ENCODE measurements around the gene PHF14. TPM values are rescaled to one million over a fixed set of nuclear protein-coding genes. Genes with fewer than 3 reads are reported as not detected.
"Not testable (repeated sequence)": the region's sequence is repeated elsewhere in the genome, so short reads cannot be mapped to it uniquely, and the experiment has no call there.

The PHF14 gene
- polyA plus RNA-seq, 4 donors: 18.6 to 27.9 (median 25.1) TPM

DNA sequence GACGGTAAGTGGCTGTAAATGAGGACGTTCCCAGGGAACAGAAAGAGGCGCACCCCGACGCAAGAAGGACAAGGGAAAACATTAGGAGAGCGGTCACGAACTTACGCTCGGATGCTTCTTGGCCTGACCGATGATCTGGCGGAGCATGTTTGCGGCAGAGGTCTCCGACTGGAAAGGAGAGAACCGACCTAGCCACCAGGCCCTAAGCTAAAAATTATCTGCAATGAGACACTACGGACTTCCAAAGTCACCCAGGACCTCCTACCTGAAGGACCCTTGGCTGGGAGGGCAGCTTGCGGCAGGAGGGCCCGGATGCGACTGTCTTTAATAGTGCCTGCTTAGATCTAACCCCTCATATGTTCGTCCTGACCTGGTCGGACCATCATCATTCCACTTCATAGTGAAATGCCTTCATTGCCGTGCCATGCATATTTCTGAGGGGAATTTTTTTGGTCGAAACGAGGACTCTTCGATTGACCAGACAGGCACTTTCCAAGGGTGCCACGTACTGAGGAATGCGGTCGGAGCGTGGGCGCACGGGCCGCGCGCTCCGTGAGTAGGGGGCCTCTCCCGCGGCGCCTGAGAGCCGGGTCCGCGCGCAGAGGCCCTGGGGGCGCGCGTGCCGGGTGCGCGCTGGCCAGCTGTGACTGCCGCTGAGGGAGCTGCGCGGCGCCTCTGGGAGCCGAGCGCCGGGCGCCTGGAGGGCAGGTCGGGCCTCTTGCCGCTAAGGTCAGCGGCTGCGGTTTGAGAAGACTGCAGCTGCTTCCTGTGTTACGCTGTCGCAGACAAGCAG, 33.6 kb upstream of the PHF14 start:
- Histone ChIP-seq H3K4me3 (ENCODE audit: low read depth in 1 of 3, low read length in 3 of 3) (peak overlapping the region; percentile 55 to 95 (median 69)), H3K4me1 (ENCODE audit: control insufficient read depth in 3 of 3, insufficient read depth in 2 of 3, low read depth in 1 of 3, low read length in 2 of 3) (peaks cover 0 to 8% (median 0%) of the 10 kb centered on the region in 3 donors), H3K27me3 (ENCODE audit: control insufficient read depth in 3 of 3, insufficient read depth in 3 of 3, low read length in 3 of 3) (no peaks in the 10 kb centered on the region), H3K36me3 (ENCODE audit: control insufficient read depth in 3 of 3, insufficient read depth in 2 of 3, low read depth in 1 of 3, low read length in 3 of 3) (peaks cover 0 to 13% (median 10%) of the 10 kb centered on the region in 3 donors), H3K27ac (ENCODE audit: low read depth in 1 of 3, low read length in 2 of 3) (peak overlapping the region; percentile 91 to 97 (median 93)), H3K9me3 (ENCODE audit: control insufficient read depth in 2 of 2, insufficient read depth in 1 of 2, low read depth in 1 of 2, low read length in 1 of 2) (no peaks in the 10 kb centered on the region)
- DNase-seq (peak; percentile 92 to 96), FAIRE-seq (no peak)
- 0% methylated on average over 40 to 61 of the region's 61 CpGs for WGBS, 3 donors

DNA sequence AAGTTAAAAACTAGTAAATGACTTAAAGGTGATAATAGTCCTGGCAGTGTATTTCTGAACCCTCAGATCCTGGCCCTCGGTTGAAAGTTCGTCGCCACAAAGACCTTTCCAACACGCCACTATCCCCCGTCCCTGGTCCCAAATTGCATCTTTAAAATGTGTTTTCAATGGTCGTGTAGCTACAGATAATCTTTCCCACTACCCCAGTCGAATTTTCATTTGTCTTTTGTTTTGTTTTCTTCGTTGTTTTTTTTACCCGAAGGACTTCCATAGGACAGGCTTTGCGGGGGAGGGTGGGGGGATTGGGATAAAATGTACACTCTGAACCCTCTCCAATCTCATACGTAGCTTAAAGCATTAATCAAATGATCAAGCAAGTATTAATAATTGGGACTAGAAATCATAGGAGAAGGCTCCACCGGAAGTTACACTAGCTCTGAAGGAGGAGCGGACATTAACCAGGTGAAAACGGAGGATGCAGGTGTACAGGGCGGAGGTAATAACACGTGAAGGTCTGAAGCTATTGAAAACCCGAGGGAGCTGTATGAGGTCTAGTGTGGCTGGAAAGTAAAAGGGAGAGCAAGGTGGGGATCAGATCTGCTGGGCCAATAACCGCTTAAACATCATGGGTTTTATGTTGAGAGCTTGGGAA, 32.8 kb upstream of the PHF14 start:
- Histone ChIP-seq H3K27me3 (ENCODE audit: control insufficient read depth in 3 of 3, insufficient read depth in 3 of 3, low read length in 3 of 3) (no peaks in the 10 kb centered on the region), H3K4me1 (ENCODE audit: control insufficient read depth in 3 of 3, insufficient read depth in 2 of 3, low read depth in 1 of 3, low read length in 2 of 3) (peaks cover 0 to under 1% (median 0%) of the 10 kb centered on the region in 3 donors), H3K27ac (ENCODE audit: low read depth in 1 of 3, low read length in 2 of 3) (peak overlapping the region; percentile 88 to 97 (median 91)), H3K9me3 (ENCODE audit: control insufficient read depth in 2 of 2, insufficient read depth in 1 of 2, low read depth in 1 of 2, low read length in 1 of 2) (no peaks in the 10 kb centered on the region), H3K36me3 (ENCODE audit: control insufficient read depth in 3 of 3, insufficient read depth in 2 of 3, low read depth in 1 of 3, low read length in 3 of 3) (peaks cover 0 to 10% (median 5%) of the 10 kb centered on the region in 3 donors), H3K4me3 (ENCODE audit: low read depth in 1 of 3, low read length in 3 of 3) (peak overlapping the region; percentile 36 to 69 (median 55))
- WGBS, 3 donors: 7 to 18% (median 9%) methylated on average over 18 of the region's 18 CpGs
- FAIRE-seq: no peak
- peak; percentile 62 to 69 for DNase-seq

DNA sequence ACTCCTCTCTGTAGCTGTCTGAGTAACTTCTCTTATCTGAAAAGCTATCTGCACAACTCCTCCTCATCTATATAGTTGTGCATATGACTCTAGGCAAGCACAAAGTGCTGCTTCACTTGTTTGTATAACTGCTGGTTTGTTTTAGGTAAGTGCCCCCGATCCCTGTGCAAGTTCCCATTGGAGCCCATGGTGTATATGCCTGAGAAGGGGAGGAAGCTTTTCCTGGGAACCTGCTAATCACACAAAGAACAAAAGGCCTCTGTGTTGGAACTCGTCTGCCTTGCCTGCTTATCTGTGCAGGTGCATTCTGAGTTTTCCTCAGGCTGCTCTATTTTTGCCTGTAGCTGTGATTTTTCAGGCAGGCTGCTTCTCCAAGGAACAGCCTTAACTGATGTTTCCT, 23.2 kb upstream of the PHF14 start:
- H3K4me1 ChIP-seq (ENCODE audit: control insufficient read depth in 3 of 3, insufficient read depth in 2 of 3, low read depth in 1 of 3, low read length in 2 of 3): no peaks in the 10 kb centered on the region
- FAIRE-seq (no peak), DNase-seq (no peak)
- no peaks in the 10 kb centered on the region for H3K27me3 ChIP-seq (ENCODE audit: control insufficient read depth in 3 of 3, insufficient read depth in 3 of 3, low read length in 3 of 3)
- H3K27ac ChIP-seq (ENCODE audit: low read depth in 1 of 3, low read length in 2 of 3): no peak overlapping the region
- H3K4me3 ChIP-seq (ENCODE audit: low read depth in 1 of 3, low read length in 3 of 3): no peak overlapping the region
- peaks cover 0 to 8% of the 10 kb centered on the region in 2 donors for H3K9me3 ChIP-seq (ENCODE audit: control insufficient read depth in 2 of 2, insufficient read depth in 1 of 2, low read depth in 1 of 2, low read length in 1 of 2)
- 12 to 57% (median 34%) methylated on average over 2 of the region's 2 CpGs for WGBS, 3 donors
- H3K36me3 ChIP-seq (ENCODE audit: control insufficient read depth in 3 of 3, insufficient read depth in 2 of 3, low read depth in 1 of 3, low read length in 3 of 3): no peaks in the 10 kb centered on the region

DNA sequence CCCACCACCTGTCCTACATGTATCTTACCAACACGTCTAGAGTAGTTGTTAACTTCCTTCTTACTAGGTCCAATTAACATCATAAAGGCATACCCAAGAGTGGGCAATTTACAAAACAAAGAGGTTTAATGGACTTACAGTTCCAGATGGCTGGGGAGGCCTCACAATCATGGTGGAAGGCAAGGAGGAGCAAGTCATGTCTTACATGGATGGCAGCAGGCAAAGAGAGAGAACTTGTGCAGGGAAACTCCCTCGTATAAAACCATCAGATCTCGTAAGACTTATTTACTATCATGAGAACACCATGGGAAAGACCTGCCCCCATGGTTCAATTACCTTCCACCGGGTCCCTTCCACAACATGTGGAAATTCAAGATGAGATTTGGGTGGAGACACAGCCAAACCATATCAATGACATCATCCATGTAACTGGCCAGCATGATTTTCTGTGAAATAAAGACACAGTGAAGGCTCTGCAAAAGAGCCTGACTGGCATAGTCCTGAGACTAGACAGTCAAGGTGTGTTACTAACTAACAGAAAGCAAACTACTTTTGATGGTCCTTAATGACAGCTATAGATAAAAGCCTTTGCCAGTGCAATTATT, 22.6 kb upstream of the PHF14 start:
- H3K27ac ChIP-seq (ENCODE audit: low read depth in 1 of 3, low read length in 2 of 3); H3K27me3 ChIP-seq (ENCODE audit: control insufficient read depth in 3 of 3, insufficient read depth in 3 of 3, low read length in 3 of 3); DNase-seq; H3K4me1 ChIP-seq (ENCODE audit: control insufficient read depth in 3 of 3, insufficient read depth in 2 of 3, low read depth in 1 of 3, low read length in 2 of 3); H3K9me3 ChIP-seq (ENCODE audit: control insufficient read depth in 2 of 2, insufficient read depth in 1 of 2, low read depth in 1 of 2, low read length in 1 of 2); FAIRE-seq; H3K36me3 ChIP-seq (ENCODE audit: control insufficient read depth in 3 of 3, insufficient read depth in 2 of 3, low read depth in 1 of 3, low read length in 3 of 3); H3K4me3 ChIP-seq (ENCODE audit: low read depth in 1 of 3, low read length in 3 of 3): not testable (repeated sequence)
- WGBS, 3 donors: 72 to 79% (median 76%) methylated on average over 4 of the region's 4 CpGs

DNA sequence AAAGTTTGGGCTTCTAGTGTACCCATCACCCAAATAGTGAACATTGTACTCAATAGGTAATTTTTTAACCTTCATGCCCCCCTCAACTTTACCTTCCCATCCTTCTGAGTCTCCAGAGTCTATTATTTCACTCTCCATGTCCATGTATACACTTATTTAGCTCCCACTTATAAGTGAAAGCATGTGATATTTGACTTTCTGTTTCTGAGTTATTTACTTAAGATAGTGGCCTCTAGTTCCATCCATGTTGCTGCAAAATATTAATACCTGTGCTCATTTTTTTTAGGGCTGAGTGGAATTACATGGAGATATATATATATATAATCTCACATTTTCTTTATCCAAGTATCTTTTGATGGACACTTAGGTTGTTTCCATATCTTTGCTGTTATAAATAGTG, 21.1 kb upstream of the PHF14 start:
- H3K27ac ChIP-seq (ENCODE audit: low read depth in 1 of 3, low read length in 2 of 3): no peak overlapping the region
- no peak for DNase-seq
- no peak for FAIRE-seq
- H3K36me3 ChIP-seq (ENCODE audit: control insufficient read depth in 3 of 3, insufficient read depth in 2 of 3, low read depth in 1 of 3, low read length in 3 of 3): no peaks in the 10 kb centered on the region
- H3K4me3 ChIP-seq (ENCODE audit: low read depth in 1 of 3, low read length in 3 of 3): no peak overlapping the region
- no peaks in the 10 kb centered on the region for H3K27me3 ChIP-seq (ENCODE audit: control insufficient read depth in 3 of 3, insufficient read depth in 3 of 3, low read length in 3 of 3)
- H3K9me3 ChIP-seq (ENCODE audit: control insufficient read depth in 2 of 2, insufficient read depth in 1 of 2, low read depth in 1 of 2, low read length in 1 of 2): peaks cover 0 to 8% of the 10 kb centered on the region in 2 donors
- H3K4me1 ChIP-seq (ENCODE audit: control insufficient read depth in 3 of 3, insufficient read depth in 2 of 3, low read depth in 1 of 3, low read length in 2 of 3): no peaks in the 10 kb centered on the region

DNA sequence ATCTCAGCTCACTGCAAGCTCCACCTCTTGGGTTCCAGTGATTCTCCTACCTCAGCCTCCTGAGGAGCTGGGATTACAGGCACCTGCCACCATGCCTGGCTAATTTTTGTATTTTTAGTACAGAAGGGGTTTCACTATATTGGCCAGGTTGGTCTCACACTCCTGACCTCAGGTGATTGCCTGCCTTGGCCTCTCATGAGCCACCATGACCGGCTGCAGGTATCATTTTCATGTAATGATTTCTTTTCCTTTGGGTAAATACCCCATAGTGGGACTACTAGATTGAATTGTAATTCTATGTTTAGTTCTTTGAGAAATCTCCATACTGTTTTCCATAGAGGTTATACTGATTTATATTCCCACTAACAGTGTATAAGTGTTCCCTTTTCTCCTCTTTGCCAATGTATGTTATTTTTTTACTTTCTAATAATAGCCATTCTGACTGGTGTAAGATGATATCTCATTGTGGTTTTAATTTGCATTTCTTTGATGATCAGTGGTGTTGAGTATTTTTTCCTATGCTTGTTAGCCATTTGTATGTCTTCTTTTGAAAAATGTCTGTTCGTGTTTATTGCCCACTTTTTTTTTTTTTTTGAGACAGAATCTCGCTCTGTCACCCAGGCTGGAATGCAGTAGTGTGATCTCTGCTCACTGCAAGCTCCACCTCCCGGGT, 20.5 kb upstream of the PHF14 start:
- not testable (repeated sequence) for H3K27ac ChIP-seq (ENCODE audit: low read depth in 1 of 3, low read length in 2 of 3); H3K4me3 ChIP-seq (ENCODE audit: low read depth in 1 of 3, low read length in 3 of 3); H3K36me3 ChIP-seq (ENCODE audit: control insufficient read depth in 3 of 3, insufficient read depth in 2 of 3, low read depth in 1 of 3, low read length in 3 of 3); H3K4me1 ChIP-seq (ENCODE audit: control insufficient read depth in 3 of 3, insufficient read depth in 2 of 3, low read depth in 1 of 3, low read length in 2 of 3); H3K27me3 ChIP-seq (ENCODE audit: control insufficient read depth in 3 of 3, insufficient read depth in 3 of 3, low read length in 3 of 3); FAIRE-seq; DNase-seq; H3K9me3 ChIP-seq (ENCODE audit: control insufficient read depth in 2 of 2, insufficient read depth in 1 of 2, low read depth in 1 of 2, low read length in 1 of 2)
- whole genome bisulfite sequencing, 3 donors: 80 to 86% (median 84%) methylated on average over 4 of the region's 4 CpGs

DNA sequence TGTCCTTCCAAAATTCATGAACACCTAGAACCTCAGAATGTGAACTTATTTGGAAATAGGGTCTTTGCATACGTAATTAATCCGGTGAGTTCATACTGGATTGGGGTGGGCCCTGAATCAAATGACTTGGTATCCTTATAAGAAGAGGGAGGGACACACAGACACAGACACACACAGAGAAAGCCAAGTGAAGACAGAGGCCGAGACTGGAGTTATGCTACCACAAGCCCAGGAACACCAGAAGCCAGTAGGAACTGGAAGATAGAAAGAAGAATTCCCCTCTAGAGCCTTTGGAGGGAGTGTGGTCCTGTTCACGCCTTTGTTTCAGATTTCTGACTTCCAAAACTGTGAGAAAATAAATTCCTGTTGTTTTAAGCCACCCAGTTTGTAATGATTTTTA, 17.1 kb upstream of the PHF14 start:
- FAIRE-seq (no peak), DNase-seq (no peak)
- Histone ChIP-seq H3K4me1 (ENCODE audit: control insufficient read depth in 3 of 3, insufficient read depth in 2 of 3, low read depth in 1 of 3, low read length in 2 of 3) (no peaks in the 10 kb centered on the region), H3K27ac (ENCODE audit: low read depth in 1 of 3, low read length in 2 of 3) (no peak overlapping the region), H3K9me3 (ENCODE audit: control insufficient read depth in 2 of 2, insufficient read depth in 1 of 2, low read depth in 1 of 2, low read length in 1 of 2) (peaks cover 0 to 2% of the 10 kb centered on the region in 2 donors), H3K4me3 (ENCODE audit: low read depth in 1 of 3, low read length in 3 of 3) (no peak overlapping the region), H3K27me3 (ENCODE audit: control insufficient read depth in 3 of 3, insufficient read depth in 3 of 3, low read length in 3 of 3) (no peaks in the 10 kb centered on the region), H3K36me3 (ENCODE audit: control insufficient read depth in 3 of 3, insufficient read depth in 2 of 3, low read depth in 1 of 3, low read length in 3 of 3) (no peaks in the 10 kb centered on the region)
- 87 to 95% (median 88%) methylated on average over 4 of the region's 4 CpGs for WGBS, 3 donors

DNA sequence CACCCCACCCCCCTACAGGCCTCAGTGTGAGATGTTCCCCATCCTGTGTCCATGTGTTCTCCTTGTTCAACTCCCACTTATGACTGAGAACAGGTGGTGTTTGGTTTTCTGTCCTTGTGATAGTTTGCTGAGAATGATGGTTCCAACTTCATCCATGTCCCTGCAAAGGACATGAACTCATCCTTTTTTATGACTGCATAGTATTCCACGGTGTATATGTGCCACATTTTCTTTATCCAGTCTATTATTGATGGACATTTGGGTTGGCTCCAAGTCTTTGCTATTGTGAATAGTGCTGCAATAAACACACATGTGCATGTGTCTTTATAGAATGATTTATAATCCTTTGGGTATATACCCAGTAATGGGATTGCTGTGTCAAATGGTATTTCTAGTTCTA, 13.4 kb upstream of the PHF14 start:
- H3K36me3 ChIP-seq (ENCODE audit: control insufficient read depth in 3 of 3, insufficient read depth in 2 of 3, low read depth in 1 of 3, low read length in 3 of 3); H3K4me1 ChIP-seq (ENCODE audit: control insufficient read depth in 3 of 3, insufficient read depth in 2 of 3, low read depth in 1 of 3, low read length in 2 of 3); H3K27me3 ChIP-seq (ENCODE audit: control insufficient read depth in 3 of 3, insufficient read depth in 3 of 3, low read length in 3 of 3); H3K9me3 ChIP-seq (ENCODE audit: control insufficient read depth in 2 of 2, insufficient read depth in 1 of 2, low read depth in 1 of 2, low read length in 1 of 2); DNase-seq; H3K27ac ChIP-seq (ENCODE audit: low read depth in 1 of 3, low read length in 2 of 3); H3K4me3 ChIP-seq (ENCODE audit: low read depth in 1 of 3, low read length in 3 of 3); FAIRE-seq: not testable (repeated sequence)
- WGBS, 3 donors: 57 to 78% (median 73%) methylated on average over 1 of the region's 1 CpG

Data from small intestine (tissue), 7 donors.